OCI-LY7 (cell line): ENCODE data around the gene IL11.

ENCODE experiments used
- EZH2phosphoT487 ChIP-seq: fragments of 200-600 bp; sonication (generic); IDR thresholded peaks from 2 replicates; pipeline ENCODE4 v1.6.1; 2018; ENCODE audit warnings: low read depth, borderline replicate concordance, mild to moderate bottlenecking, mixed run types, antibody characterized with exemption, low read length, moderate library complexity, mixed read lengths
- TF ChIP-seq, protein P1 (sequence below): fragments of 200-600 bp; sonication (generic); conservative IDR thresholded peaks from 2 replicates; pipeline ENCODE4 v1.5.1; 2014; ENCODE audit warnings: mild to moderate bottlenecking, antibody characterized with exemption, low read length, moderate library complexity, mixed read lengths

GRCh38 chr19:55419624-55420236 lies 49.5 kb upstream of the IL11 start:
- TF ChIP-seq, protein P1, sequence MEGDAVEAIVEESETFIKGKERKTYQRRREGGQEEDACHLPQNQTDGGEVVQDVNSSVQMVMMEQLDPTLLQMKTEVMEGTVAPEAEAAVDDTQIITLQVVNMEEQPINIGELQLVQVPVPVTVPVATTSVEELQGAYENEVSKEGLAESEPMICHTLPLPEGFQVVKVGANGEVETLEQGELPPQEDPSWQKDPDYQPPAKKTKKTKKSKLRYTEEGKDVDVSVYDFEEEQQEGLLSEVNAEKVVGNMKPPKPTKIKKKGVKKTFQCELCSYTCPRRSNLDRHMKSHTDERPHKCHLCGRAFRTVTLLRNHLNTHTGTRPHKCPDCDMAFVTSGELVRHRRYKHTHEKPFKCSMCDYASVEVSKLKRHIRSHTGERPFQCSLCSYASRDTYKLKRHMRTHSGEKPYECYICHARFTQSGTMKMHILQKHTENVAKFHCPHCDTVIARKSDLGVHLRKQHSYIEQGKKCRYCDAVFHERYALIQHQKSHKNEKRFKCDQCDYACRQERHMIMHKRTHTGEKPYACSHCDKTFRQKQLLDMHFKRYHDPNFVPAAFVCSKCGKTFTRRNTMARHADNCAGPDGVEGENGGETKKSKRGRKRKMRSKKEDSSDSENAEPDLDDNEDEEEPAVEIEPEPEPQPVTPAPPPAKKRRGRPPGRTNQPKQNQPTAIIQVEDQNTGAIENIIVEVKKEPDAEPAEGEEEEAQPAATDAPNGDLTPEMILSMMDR = no peak
- TF ChIP-seq EZH2phosphoT487 = no peak
